GM19238 (cell line): ENCODE results near the gene NLRP6.
"Not testable (repeated sequence)": the region's sequence is repeated elsewhere in the genome, so short reads cannot be mapped to it uniquely, and the experiment has no call there.

Experiments
- DNase-seq: peaks from one replicate; pipeline ENCODE4 v3.0.0; 2011; ENCODE audit warnings: low spot score; ENCODE audit not compliant: insufficient read length

Gene NLRP6

DNA sequence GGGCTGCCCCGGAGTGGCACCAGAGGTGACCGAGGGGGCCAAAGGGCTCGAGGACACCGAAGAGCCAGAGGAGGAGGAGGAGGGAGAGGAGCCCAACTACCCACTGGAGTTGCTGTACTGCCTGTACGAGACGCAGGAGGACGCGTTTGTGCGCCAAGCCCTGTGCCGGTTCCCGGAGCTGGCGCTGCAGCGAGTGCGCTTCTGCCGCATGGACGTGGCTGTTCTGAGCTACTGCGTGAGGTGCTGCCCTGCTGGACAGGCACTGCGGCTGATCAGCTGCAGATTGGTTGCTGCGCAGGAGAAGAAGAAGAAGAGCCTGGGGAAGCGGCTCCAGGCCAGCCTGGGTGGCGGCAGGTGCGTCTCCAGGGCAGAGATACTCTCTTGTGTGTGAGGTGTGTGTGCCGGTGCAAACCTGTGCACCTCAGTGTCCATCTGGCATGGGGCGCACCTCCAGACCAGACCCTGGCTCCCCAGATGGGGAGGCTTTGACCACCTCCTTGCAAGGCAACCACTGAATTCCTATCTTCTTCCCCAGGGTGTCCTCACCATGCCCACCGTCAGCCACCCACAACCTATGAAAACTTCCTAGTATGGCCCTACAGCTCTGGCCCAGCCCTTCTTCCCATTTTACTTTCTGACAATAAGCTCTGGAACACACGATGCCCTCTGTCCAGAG is 3.4 kb downstream of the NLRP6 start:
- DNase-seq = no peak

DNA sequence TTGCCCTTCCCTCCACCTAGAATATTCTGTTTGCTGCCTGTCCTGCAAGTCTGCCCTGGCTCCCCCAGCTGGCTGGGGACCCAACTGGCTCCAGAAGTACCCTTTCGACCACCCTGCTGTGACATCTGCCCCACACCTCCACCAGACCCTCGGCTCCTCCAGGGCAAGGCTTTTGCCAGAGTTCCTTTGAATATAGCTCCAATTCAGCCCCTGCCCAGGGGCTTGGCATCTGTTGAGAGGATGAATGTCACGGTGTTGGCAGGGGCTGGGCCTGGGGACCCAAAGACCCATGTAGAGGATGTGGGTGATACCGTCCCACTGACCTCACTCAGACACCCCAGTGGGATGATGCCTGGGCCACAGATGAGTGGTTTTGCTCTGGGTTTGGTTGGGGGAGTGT is 4.0 kb downstream of the NLRP6 start:
- DNase-seq = no peak

DNA sequence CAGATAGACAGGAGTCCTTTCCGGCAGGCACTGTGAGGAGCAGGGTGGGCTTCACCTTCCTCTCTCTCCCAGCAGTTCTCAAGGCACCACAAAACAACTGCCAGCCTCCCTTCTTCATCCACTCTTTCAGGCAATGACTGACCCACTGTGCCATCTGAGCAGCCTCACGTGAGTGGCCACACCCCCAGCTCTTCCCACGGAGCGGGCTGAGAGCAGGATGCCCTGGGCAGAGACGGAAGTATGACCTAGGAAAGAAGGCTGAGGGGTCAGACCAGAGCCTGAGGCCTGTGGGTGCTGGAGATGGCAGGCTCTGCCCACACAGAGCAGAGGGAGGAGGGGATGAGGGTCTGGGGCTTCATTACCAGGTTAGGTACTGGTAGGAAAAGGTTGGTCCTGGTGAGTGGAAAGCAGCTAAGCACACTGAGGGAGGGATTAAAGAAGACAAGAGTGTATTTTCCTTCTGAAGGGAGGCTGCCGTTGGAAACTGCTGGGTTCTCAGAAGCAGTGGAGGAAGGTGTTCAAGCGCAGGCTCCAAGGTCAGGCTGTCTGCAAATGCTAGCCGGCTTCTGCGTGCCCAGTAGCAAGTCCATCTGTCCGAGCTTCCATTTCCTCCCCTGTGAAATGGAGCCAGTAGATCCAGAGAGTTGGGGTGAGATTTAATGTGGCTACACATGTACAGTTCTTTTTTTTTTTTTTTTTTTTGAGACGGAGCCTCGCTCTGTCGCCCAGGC is 4.6 kb downstream of the NLRP6 start:
- no peak for DNase-seq

DNA sequence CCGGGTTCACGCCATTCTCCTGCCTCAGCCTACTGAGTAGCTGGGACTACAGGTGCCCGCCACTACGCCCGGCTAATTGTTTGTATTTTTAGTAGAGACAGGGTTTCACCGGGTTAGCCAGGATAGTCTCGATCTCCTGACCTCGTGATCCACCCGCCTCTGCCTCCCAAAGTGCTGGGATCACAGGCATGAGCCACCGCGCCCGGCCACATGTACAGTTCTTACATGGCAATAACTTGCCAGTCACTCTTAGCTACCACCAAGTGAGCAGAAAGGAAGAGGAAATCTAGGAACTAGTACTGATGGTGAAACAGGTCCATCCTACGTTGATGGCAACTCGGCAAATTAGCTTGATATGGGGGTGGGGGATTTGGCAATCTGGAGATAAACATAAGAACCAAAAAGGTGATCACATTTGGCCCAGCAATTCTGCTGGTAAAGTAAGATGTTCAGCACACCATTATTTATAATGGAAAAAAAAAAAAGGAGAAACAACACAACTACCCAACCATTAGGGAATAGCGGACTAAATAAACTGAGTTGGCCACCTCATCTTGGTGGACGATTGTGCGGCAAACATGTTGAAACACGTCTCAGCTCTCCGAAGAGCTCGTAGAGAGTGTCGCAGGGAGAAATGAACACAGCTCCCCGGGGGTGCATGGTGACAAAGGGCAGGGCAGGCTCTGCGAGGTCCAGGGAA is 5.3 kb downstream of the NLRP6 start:
- no peak for DNase-seq

DNA sequence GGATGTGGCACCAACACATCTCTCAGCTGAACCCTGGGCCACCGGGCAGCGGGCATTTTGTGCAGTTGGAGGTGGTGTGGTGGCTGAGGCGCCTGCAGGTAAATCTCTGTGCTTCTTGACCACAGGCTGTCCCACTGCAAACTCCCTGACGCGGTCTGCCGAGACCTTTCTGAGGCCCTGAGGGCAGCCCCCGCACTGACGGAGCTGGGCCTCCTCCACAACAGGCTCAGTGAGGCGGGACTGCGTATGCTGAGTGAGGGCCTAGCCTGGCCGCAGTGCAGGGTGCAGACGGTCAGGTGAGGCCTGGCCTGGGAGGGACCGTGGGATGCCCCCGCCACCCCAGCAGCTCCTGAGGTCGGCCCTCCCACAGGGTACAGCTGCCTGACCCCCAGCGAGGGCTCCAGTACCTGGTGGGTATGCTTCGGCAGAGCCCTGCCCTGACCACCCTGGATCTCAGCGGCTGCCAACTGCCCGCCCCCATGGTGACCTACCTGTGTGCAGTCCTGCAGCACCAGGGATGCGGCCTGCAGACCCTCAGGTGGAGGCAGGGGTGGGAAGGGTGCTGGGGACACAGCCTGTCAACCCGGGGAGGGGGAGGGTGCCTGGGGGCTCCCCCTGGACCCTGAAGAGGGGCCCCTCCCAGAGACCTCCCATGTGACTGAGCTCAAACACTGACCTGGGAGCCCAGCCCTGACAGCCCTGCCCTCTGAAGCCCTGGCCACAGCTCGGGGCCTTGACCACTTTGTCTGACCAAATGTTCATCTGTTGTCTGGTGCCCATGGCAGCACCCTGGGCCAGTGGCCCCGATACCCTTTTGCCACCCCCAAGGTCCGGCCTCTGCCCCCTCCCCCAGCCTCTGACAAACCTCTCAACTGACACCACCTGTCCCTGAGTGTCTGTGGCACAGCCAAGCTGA is 6.2 kb downstream of the NLRP6 start:
- peak; percentile 7 for DNase-seq

DNA sequence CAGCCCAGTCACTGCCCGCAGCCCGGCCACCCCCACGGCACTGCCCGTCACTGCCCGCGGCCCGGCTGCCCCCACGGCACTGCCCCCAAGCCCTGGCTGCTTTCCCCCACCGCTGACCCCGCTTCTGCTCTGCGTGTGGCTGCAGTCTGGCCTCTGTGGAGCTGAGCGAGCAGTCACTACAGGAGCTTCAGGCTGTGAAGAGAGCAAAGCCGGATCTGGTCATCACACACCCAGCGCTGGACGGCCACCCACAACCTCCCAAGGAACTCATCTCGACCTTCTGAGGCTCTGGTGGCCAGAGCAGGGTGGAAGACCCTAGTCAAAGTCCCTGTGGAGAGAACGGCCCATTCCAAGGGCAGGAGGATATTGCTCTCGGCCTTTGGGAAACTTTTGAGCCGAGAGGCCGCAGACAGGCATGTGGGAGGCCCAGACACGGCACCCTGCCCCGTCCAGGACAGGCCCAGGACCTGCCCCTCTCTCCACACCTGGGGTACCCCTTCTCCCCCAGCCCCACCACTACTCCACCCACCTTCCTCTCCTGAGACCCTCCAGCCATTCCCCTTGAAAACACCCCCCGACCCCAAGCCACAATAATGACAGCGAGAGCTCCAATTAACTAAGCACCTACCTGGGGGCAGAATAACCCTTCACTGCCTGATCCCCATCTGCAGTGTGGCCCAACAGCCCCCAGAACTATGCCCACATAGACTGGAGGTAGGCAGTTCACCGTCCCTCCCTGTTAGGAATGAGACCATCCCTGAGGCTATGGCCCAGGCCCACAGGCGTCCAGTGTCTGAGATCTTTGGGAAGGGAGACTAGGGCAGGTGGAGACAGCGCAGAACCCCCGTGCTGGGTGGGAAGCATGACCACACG is 7.0 kb downstream of the NLRP6 start:
- DNase-seq = no peak

DNA sequence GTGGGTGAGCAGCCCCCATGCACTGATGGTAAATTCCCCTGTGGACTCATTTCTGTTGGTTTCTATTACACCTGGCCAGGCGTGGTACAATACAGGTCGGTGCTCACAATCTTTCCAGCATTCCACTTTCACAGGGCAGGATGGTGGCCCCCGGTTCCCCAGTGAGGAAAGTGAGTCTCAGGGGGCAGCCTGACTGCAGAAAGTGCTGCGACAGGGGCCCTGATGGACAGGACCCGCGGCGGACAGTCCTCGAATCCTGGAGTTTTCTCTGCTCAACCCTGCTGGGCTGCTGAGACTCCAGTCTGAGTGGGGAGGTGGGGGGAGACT is 7.7 kb downstream of the NLRP6 start:
- DNase-seq = no peak

DNA sequence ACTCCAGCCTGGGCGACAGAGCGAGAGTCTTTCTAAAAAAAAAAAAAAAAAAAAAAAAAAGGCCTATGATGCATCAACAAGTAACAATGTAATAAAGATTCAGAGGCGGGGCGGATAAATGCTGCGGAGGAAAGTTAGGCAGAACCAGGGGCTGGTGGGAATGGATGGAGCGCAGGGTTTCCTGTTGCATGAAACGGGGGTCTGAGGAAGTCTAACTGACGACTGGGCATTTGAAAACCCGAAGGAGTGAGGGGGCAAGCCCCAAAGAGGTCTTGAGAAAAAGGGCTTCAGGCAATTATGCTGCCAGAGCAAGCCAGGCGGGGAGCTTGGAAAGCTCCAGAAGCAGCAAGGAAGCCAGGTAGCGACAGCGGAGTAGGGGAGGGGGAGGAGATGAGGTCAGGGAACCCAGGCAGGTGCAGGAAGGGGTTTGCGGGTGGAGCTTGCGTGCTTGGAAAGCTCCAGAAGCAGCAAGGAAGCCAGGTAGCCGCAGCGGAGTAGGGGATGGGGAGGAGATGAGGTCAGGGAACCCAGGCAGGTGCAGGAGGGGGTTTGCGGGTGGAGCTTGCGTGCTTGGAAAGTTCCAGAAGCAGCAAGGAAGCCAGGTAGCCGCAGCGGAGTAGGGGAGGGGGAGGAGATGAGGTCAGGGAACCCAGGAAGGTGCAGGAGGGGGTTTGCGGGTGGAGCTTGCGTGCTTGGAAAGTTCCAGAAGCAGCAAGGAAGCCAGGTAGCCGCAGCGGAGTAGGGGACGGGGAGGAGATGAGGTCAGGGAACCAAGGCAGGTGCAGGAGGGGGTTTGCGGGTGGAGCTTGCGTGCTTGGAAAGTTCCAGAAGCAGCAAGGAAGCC is 9.0 kb downstream of the NLRP6 start:
- DNase-seq = not testable (repeated sequence)

DNA sequence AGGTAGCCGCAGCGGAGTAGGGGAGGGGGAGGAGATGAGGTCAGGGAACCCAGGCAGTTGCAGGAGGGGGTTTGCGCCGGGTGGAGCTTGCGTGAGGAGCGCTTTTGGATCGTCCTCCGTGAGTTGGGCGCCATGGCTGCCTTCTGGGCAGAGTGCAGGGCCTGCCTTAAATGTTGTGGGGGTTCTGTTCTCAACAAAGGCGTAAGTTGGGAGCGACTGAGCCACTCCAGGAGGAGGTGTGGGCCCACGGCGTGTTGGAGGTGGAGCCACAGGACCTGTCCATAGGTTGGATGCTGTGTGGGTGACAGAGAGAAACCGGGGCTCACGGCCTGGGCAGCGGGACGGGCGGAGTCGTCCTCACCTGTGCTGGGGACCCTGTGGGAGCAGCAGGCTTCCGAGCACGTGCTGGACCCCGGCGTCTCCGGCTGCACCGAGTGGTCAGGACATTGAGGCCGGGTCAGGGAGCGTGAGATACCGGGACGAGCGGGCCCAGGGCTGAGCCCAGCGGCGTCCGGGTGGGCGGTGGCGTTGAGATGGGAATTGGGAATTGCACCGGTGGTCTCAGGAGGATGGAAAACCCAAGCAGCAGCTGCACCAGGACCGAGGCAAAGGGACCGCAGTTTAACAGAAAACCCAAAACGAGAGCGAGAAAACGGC is 9.7 kb downstream of the NLRP6 start:
- no peak for DNase-seq

DNA sequence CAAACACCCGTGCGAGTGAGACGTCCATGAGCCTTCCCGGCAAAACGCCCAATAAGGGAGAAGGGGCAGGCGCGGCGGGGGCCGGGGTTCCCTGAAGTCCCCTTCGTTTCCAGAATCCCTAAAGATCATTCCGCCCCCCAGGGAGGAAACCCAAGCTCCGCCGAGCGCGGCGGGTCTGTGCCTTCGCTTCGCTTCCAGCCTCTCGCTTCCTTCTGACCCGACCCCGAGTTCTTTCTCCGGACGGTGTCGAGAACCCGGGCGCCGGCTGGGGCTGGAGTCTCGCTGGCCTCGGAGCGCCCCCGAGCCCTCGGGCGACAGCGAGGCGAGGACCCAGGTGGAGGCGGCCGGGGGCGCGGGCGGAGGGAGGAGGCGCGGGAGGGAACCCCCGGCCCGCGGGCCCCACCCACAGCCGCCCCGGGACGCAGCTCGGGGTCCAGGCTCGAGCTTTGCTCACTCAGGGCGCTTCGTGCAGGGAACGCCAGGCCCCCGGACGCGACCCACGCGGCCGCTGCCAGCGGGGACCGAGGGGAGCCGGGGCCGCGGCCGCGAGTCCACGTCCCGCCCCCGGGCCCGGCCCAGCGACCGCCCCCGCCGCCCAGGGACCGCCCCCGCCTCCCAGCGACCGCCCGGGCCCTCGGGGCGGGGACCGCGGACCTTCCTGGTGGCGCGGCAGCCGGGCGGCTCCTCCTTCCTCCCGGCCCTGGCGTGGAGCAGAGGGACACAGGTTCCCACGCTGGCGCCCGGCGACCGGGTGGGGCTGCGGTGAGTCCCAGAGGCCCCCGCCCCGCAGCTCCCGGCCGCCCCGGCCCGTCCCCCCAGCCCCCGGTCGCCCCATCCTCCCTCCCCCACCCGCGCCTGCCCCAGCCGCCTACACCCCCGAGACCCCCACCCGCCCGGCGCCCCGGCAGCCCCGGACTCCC is 10.5 kb downstream of the NLRP6 start, which contains the start of gene PGGHG:
Gene PGGHG, plus strand, starts transcription at position 649 of the 920 bp plus-strand sequence. CDS start 691 bp downstream, outside the sequence.
- peak; percentile 96 for DNase-seq

DNA sequence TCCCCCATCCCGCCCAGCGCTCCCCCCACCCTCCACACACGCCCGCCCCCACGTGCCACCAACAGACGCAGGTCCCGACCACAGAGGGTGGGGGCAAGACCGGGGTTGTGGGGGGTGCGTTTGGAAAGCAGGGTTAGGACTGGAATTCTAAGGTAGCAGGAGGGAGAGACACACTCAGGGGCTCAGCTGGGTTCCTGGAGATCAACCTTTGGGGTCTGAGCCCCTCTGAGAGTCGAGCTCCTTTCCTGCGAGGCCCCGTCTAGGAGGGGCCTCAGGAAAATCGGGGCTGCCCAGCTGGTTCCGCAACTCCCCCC is 11.1 kb downstream of the NLRP6 start:
- no peak for DNase-seq

DNA sequence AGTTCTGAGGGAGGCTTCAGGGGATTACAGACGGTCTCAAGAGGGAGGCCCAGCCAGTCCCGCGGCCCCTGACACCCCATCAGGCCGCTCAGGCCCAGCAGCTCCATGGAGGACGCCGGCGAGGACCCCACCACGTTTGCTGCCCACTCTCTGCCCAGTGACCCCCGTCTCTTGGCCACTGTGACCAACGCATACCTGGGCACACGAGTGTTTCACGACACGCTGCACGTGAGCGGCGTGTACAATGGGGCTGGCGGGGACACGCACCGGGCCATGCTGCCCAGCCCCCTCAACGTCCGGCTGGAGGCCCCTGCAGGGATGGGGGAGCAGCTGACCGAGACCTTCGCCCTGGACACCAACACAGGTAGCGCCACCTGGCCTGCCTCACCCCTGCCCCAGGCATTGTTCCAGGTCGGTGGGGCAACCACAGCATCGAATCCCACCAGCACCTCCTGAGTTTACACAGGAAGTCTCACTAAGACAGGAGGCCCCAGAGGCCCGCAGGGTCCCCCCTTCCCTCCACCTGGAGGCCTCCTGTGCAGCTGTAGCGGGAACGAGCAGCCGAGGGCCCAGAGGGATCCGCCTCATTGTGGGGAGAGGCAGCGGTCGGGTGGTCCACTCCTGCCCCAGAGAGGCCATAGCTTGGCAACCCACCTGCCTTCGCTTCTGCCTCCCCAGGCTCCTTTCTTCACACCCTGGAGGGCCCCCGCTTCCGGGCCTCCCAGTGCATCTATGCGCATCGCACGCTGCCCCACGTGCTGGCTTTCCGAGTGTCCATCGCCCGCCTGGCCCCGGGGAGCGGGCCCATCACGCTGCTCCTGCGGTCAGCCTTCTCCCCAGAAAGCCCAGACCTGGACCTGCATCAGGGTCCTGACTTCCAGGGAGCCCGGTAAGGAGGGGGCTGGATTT is 11.8 kb downstream of the NLRP6 start:
- DNase-seq = no peak

DNA sequence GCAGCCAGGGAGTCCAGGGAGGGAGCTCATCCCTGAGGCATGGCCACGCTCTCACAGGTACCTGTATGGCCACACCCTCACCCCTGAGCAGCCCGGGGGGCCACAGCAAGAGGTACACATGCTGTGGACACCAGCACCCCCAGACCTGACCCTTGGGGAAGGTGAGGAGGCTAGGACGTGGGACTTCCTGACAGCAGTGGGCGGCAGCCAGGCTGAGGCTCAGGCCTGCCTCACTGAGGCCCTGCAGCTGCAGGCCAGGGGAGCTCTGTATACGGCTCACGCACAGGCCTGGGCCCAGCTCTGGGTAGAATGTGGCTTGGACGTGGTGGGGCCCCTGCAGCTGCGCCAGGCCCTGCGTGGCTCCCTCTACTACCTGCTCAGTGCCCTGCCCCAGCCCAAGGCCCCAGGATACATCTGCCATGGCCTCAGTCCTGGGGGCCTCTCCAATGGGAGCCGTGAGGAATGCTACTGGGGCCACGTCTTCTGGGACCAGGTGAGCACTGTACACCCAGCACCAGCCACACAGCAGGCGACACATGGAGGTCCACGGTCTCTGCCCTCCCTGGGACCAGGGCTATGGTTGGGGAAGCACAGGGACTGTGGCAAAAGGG is 12.5 kb downstream of the NLRP6 start:
- DNase-seq = no peak

DNA sequence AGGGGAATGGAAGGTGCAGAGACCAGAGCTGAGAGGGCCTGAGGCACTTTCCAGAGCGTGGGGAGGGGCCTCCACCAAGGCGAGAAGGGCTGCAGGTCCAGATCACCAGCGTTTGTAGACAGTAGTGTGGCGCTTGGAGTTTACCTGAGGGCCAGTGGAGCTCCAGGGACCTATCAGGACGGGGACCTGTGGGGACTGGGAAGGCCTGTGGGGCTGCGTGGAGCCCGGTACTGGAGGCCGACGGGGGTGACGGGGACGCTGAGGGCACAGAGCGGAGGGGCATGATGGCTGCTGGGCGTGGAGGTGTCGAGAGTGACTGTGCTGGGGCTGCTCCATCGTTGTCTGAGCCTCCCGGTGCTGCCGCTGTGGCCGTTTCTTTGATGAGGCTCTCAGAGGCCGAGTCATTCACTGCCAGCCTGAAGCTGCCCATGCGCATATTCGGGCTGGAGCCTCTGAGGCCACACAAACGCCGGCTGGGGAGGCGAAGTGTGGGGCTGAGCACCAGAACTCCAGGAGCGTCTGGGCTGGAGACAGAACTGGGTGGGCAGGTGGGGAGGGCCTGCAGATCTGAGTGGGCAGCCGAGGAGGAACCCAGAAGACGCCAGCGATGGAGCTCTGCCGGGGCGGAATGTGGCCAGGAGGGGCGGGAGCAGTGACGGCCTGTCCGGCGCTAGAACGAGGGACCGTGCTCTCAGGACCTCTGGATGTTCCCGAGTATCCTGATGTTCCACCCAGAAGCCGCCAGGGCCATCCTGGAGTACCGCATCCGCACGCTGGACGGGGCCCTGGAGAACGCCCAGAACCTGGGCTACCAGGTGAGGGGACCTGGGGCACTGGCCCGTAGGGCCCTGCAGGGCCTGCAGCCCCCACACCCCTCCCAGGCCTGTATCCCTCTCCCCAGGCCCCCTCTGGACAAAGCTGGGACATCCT is 13.3 kb downstream of the NLRP6 start:
- no peak for DNase-seq
